ENCODE measurements around the gene SNRPA.
"Not testable (repeated sequence)": the region's sequence is repeated elsewhere in the genome, so short reads cannot be mapped to it uniquely, and the experiment has no call there.

The SNRPA gene

GRCh38 chr19:40721936-40722661 is 28.9 kb upstream of the SNRPA start:
- no peak for DNase-seq

- DNase-seq = no peak
Observed at GRCh38 chr19:40723661-40724254, 27.2 kb upstream of the SNRPA start.

GRCh38 chr19:40724315-40724714 is 26.7 kb upstream of the SNRPA start:
- DNase-seq = no peak

- no peak for DNase-seq
Observed at GRCh38 chr19:40724855-40725254, 26.1 kb upstream of the SNRPA start.

- DNase-seq = no peak
Observed at GRCh38 chr19:40726279-40726678, 24.7 kb upstream of the SNRPA start.

GRCh38 chr19:40730065-40730464 is 20.9 kb upstream of the SNRPA start:
- not testable (repeated sequence) for DNase-seq

GRCh38 chr19:40732304-40732703 is 18.7 kb upstream of the SNRPA start:
- DNase-seq = not testable (repeated sequence)

GRCh38 chr19:40733149-40733548 is 17.9 kb upstream of the SNRPA start:
- no peak for DNase-seq

GRCh38 chr19:40735013-40735771 is 15.8 kb upstream of the SNRPA start:
- no peak for DNase-seq

GRCh38 chr19:40736661-40737060 is 14.3 kb upstream of the SNRPA start:
- no peak for DNase-seq

GRCh38 chr19:40737102-40737644 is 13.8 kb upstream of the SNRPA start:
- no peak for DNase-seq

GRCh38 chr19:40739030-40739839 is 11.8 kb upstream of the SNRPA start:
- no peak for DNase-seq

- no peak for DNase-seq
Observed at GRCh38 chr19:40739871-40740703, 10.9 kb upstream of the SNRPA start.

- no peak for DNase-seq
Observed at GRCh38 chr19:40740747-40741146, 10.3 kb upstream of the SNRPA start.

- DNase-seq = no peak
Observed at GRCh38 chr19:40741527-40742390, 9.2 kb upstream of the SNRPA start.

GRCh38 chr19:40742477-40742876 is 8.5 kb upstream of the SNRPA start:
- DNase-seq = no peak

GRCh38 chr19:40742886-40743285 is 8.1 kb upstream of the SNRPA start:
- no peak for DNase-seq

- no peak for DNase-seq
Observed at GRCh38 chr19:40743926-40744325, 7.1 kb upstream of the SNRPA start.

- no peak for DNase-seq
Observed at GRCh38 chr19:40744554-40745401, 6.2 kb upstream of the SNRPA start.

- no peak for DNase-seq
Observed at GRCh38 chr19:40745402-40745780, 5.6 kb upstream of the SNRPA start.

Data from SHP77 (cell line).